K562 (cell line): Measurements from ENCODE around the gene HADHA. TPM values are rescaled to one million over a fixed set of nuclear protein-coding genes. Genes with fewer than 3 reads are reported as not detected.

ENCODE experiments used
- E2F6 ChIP-seq, 2 experiments: IDR thresholded peaks; 2 replicates each; pipeline ENCODE4 v1.6.1; 2011; ENCODE audit warnings: borderline replicate concordance in 1 of 2, control low read depth in 1 of 2, low read depth in 1 of 2, low read length in 1 of 2, mild to moderate bottlenecking in 1 of 2, mixed read lengths in 1 of 2, moderate library complexity in 1 of 2; ENCODE audit not compliant: insufficient read depth in 1 of 2, insufficient read length in 1 of 2, poor library complexity in 1 of 2, severe bottlenecking in 1 of 2; ENCODE audit errors: extremely low read depth in 1 of 2
- MNT ChIP-seq, 2 experiments: fragments of 450-650 bp; conservative IDR thresholded peaks; 2 replicates each; pipeline ENCODE4 v1.6.1; 2017; ENCODE audit warnings: mild to moderate bottlenecking in 2 of 2, moderate library complexity in 2 of 2
- MTA2 ChIP-seq: fragments of 450-650 bp; IDR thresholded peaks from 2 replicates; pipeline ENCODE4 v1.6.1; 2016; ENCODE audit warnings: low read depth
- PRMT5 ChIP-seq: sonication (generic); formaldehyde crosslinking; IDR thresholded peaks from 2 replicates; pipeline ENCODE4 v1.5.0; 2020; ENCODE audit warnings: missing genetic modification reagents
- PURB ChIP-seq: sonication (generic); formaldehyde crosslinking; IDR thresholded peaks from 2 replicates; pipeline ENCODE4 v1.9.0; 2021; ENCODE audit warnings: low read depth, mild to moderate bottlenecking, missing genetic modification reagents
- RBM39 ChIP-seq: fragments of 200-400 bp; formaldehyde crosslinking; optimal IDR thresholded peaks from 2 replicates; pipeline ENCODE3; 2018; ENCODE audit warnings: low read depth, low read length
- SNRNP70 ChIP-seq: fragments of 200-400 bp; formaldehyde crosslinking; optimal IDR thresholded peaks from 2 replicates; pipeline ENCODE3; 2017; ENCODE audit warnings: low read depth, low read length
- SREBF2 ChIP-seq: sonication (generic); formaldehyde crosslinking; IDR thresholded peaks from 2 replicates; pipeline ENCODE4 v1.4.0; 2020; ENCODE audit warnings: mild to moderate bottlenecking, missing genetic modification reagents
- STAT5A ChIP-seq: IDR thresholded peaks from 2 replicates; pipeline ENCODE4 v1.6.1; 2012; ENCODE audit warnings: low read length, inconsistent platforms, borderline replicate concordance
- TAF9B ChIP-seq: fragments of 450-650 bp; IDR thresholded peaks from 2 replicates; pipeline ENCODE4 v1.6.1; 2018; ENCODE audit warnings: mild to moderate bottlenecking; ENCODE audit not compliant: partially characterized antibody
- TEAD2 ChIP-seq: fragments of 450-650 bp; IDR thresholded peaks from 2 replicates; pipeline ENCODE4 v1.6.1; 2016; ENCODE audit warnings: missing genetic modification characterization, control low read depth, missing compliant biosample characterization
- THAP12 ChIP-seq: fragments of 250-450 bp; sonication (Bioruptor Pico); IDR thresholded peaks from 2 replicates; pipeline ENCODE4 v1.9.0; 2021; ENCODE audit warnings: mild to moderate bottlenecking, inconsistent platforms
- polyA plus RNA-seq, 8 experiments: library from polyadenylated mRNA; depleted of rRNA in 4 of 8; stranded (reverse) in 5 of 8; unstranded in 3 of 8; fragments of >200 nt; fragmentation: Nextera tagmentation in 2 of 8; fragmentation: Illumina TruSeq in 1 of 8; extraction: Ambion mirVana in 2 of 8; extraction: Trizol in 1 of 8; gene quantifications; 2 replicates each; pipeline versions ENCODE4 v1.2.1 to v1.2.3, GENCODE V29; 2011 to 2014; ENCODE audit warnings: inconsistent platforms in 1 of 8, missing spikeins in 1 of 8
- total RNA-seq, 7 experiments: library from RNA; depleted of rRNA in 6 of 7; stranded (reverse); fragments of >200 nt in 6 of 7; fragmentation: Illumina TruSeq in 2 of 7; extraction: Trizol in 2 of 7; gene quantifications; 2 replicates each; pipeline versions ENCODE4 v1.2.1 to v1.2.3, GENCODE V29; 2011 to 2021; ENCODE audit warnings: low replicate concordance in 1 of 7
- TF ChIP-seq, protein P1 (sequence below): sonication (generic); formaldehyde crosslinking; IDR thresholded peaks from 2 replicates; pipeline ENCODE4 v1.8.0; 2022; ENCODE audit warnings: mild to moderate bottlenecking, missing genetic modification reagents, borderline replicate concordance
- TF ChIP-seq, protein P2 (sequence below): sonication (generic); formaldehyde crosslinking; IDR thresholded peaks from 2 replicates; pipeline ENCODE4 v1.8.1; 2022; ENCODE audit warnings: missing genetic modification reagents

Gene HADHA
- total and polyA plus RNA-seq, 9 of the 15 experiments (the other 6 are each of a cell fraction or from before 2014, with no cell fraction given): 145 to 326 (median 202) TPM

GRCh38 chr2:26243470-26244308 is 743 bp downstream of the HADHA start (continued):
- TF ChIP-seq MNT (conservative IDR thresholded peaks at IDR 0.05): no peak
- no peak for TF ChIP-seq SREBF2 (CRISPR knock-in tag)
- TF ChIP-seq SNRNP70: no peak
- TF ChIP-seq TAF9B: peak; percentile 2
- TF ChIP-seq TEAD2 (tag): no peak
- no peak for TF ChIP-seq STAT5A
- TF ChIP-seq RBM39: no peak
- TF ChIP-seq PURB (CRISPR knock-in tag): no peak
- no peak for TF ChIP-seq PRMT5 (CRISPR knock-in tag)
- no peak for TF ChIP-seq THAP12 (CRISPR knock-in tag)
- TF ChIP-seq, protein P1, sequence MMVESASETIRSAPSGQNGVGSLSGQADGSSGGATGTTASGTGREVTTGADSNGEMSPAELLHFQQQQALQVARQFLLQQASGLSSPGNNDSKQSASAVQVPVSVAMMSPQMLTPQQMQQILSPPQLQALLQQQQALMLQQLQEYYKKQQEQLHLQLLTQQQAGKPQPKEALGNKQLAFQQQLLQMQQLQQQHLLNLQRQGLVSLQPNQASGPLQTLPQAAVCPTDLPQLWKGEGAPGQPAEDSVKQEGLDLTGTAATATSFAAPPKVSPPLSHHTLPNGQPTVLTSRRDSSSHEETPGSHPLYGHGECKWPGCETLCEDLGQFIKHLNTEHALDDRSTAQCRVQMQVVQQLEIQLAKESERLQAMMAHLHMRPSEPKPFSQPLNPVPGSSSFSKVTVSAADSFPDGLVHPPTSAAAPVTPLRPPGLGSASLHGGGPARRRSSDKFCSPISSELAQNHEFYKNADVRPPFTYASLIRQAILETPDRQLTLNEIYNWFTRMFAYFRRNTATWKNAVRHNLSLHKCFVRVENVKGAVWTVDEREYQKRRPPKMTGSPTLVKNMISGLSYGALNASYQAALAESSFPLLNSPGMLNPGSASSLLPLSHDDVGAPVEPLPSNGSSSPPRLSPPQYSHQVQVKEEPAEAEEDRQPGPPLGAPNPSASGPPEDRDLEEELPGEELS: 0 out of 2 replicates have a peak, but pooled peaks have one; percentile 43
- no peak for TF ChIP-seq MTA2
- TF ChIP-seq, protein P2, sequence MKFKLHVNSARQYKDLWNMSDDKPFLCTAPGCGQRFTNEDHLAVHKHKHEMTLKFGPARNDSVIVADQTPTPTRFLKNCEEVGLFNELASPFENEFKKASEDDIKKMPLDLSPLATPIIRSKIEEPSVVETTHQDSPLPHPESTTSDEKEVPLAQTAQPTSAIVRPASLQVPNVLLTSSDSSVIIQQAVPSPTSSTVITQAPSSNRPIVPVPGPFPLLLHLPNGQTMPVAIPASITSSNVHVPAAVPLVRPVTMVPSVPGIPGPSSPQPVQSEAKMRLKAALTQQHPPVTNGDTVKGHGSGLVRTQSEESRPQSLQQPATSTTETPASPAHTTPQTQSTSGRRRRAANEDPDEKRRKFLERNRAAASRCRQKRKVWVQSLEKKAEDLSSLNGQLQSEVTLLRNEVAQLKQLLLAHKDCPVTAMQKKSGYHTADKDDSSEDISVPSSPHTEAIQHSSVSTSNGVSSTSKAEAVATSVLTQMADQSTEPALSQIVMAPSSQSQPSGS (CRISPR knock-in tag): no peak
- peak in 1 of 2 experiments; percentile 0 for TF ChIP-seq E2F6 (IDR thresholded peaks at IDR 0.05; ENCODE audit: borderline replicate concordance in 1 of 2, extremely low read depth in 1 of 2, insufficient read depth in 1 of 2, insufficient read length in 1 of 2, low read depth in 1 of 2, low read length in 1 of 2, poor library complexity in 1 of 2, severe bottlenecking in 1 of 2)
